Neural cell (in vitro differentiated cells): ENCODE measurements around the gene METAP2. TPM values are rescaled to one million over a fixed set of nuclear protein-coding genes. Genes with fewer than 3 reads are reported as not detected.

Experiments
- H2AFZ ChIP-seq: fragments of 200-600, 300-800 bp; sonication (generic), shearing (Covaris generic); 2 replicates; pipeline ENCODE4 v1.6.0; 2014; ENCODE audit warnings: low read depth, mild to moderate bottlenecking, antibody characterized with exemption, low read length, moderate library complexity
- H3F3A ChIP-seq: fragments of 200-600 bp; shearing (Covaris generic); 2 replicates; pipeline ENCODE4 v1.6.1; 2016; ENCODE audit warnings: mild to moderate bottlenecking, moderate library complexity, mixed read lengths, antibody characterized with exemption, low read length; ENCODE audit not compliant: insufficient read depth, poor library complexity, severe bottlenecking
- H3K27ac ChIP-seq: fragments of 200-600, 300-800 bp; sonication (generic), shearing (Covaris generic); 2 replicates; pipeline ENCODE4 v1.5.1; 2014; ENCODE audit warnings: mild to moderate bottlenecking, low read length, moderate library complexity
- H3K27me3 ChIP-seq: fragments of 300-800, 200-600 bp; sonication (generic), shearing (Covaris generic); 2 replicates; pipeline ENCODE4 v1.6.0; 2014; ENCODE audit warnings: mild to moderate bottlenecking, low read depth, low read length, moderate library complexity; ENCODE audit not compliant: insufficient read depth
- H3K36me3 ChIP-seq: fragments of 300-800, 200-600 bp; sonication (generic), shearing (Covaris generic); 2 replicates; pipeline ENCODE4 v1.5.1; 2014; ENCODE audit warnings: mild to moderate bottlenecking, antibody characterized with exemption, low read length, moderate library complexity; ENCODE audit not compliant: insufficient read depth
- H3K4me2 ChIP-seq: fragments of 300-800, 200-600 bp; sonication (generic), shearing (Covaris generic); 2 replicates; pipeline ENCODE4 v1.6.0; 2014; ENCODE audit warnings: mild to moderate bottlenecking, low read length
- H3K4me3 ChIP-seq: fragments of 300-800, 200-600 bp; sonication (generic), shearing (Covaris generic); 2 replicates; pipeline ENCODE4 v1.5.1; 2014; ENCODE audit warnings: mild to moderate bottlenecking, low read length, moderate library complexity
- H3K79me2 ChIP-seq: fragments of 200-600 bp; shearing (Covaris generic); replicated peaks from 2 replicates; pipeline ENCODE4 v1.6.0; 2014; ENCODE audit warnings: mild to moderate bottlenecking, low read length, moderate library complexity; ENCODE audit not compliant: insufficient read depth
- H3K9ac ChIP-seq: fragments of 300-800, 200-600 bp; sonication (generic), shearing (Covaris generic); 2 replicates; pipeline ENCODE4 v1.6.1; 2016; ENCODE audit warnings: mild to moderate bottlenecking, low read length, mixed read lengths
- H3K9me2 ChIP-seq: fragments of 200-600 bp; shearing (Covaris generic); 2 replicates; pipeline ENCODE4 v1.6.1; 2016; ENCODE audit warnings: mild to moderate bottlenecking, low read length, mixed read lengths; ENCODE audit not compliant: insufficient read depth
- H3K9me3 ChIP-seq: fragments of 200-600, 300-800 bp; sonication (generic), shearing (Covaris generic); 2 replicates; pipeline ENCODE4 v1.6.1; 2016; ENCODE audit warnings: mild to moderate bottlenecking, mixed run types, low read length, moderate library complexity, mixed read lengths
- H4K20me1 ChIP-seq: fragments of 200-600 bp; shearing (Covaris generic); 2 replicates; pipeline ENCODE4 v1.6.1; 2016; ENCODE audit warnings: mild to moderate bottlenecking, mixed run types; ENCODE audit not compliant: insufficient read depth
- EP300 ChIP-seq: fragments of 450-650 bp; conservative IDR thresholded peaks from 2 replicates; pipeline ENCODE4 v1.6.1; 2014; ENCODE audit warnings: antibody characterized with exemption, mild to moderate bottlenecking, moderate library complexity; ENCODE audit not compliant: poor library complexity, severe bottlenecking
- EZH2 ChIP-seq: fragments of 200-600, 300-800 bp; shearing (Covaris generic), sonication (generic); IDR thresholded peaks from 2 replicates; pipeline ENCODE4 v1.6.1; 2014; ENCODE audit warnings: antibody characterized with exemption, low read length, borderline replicate concordance, mild to moderate bottlenecking; ENCODE audit not compliant: insufficient read depth, poor library complexity, severe bottlenecking
- MXI1 ChIP-seq: fragments of 450-650 bp; conservative IDR thresholded peaks from 2 replicates; pipeline ENCODE4 v1.6.1; 2014; ENCODE audit warnings: antibody characterized with exemption, mild to moderate bottlenecking; ENCODE audit not compliant: poor library complexity, severe bottlenecking
- POLR2AphosphoS5 ChIP-seq: IDR thresholded peaks from 2 replicates; pipeline ENCODE4 v1.6.1; 2012
- RAD21 ChIP-seq: fragments of 450-650 bp; conservative IDR thresholded peaks from 2 replicates; pipeline ENCODE4 v1.6.1; 2014; ENCODE audit warnings: antibody characterized with exemption, mild to moderate bottlenecking, moderate library complexity
- SMC3 ChIP-seq: fragments of 450-650 bp; conservative IDR thresholded peaks from 2 replicates; pipeline ENCODE4 v1.6.1; 2014; ENCODE audit warnings: antibody characterized with exemption, mild to moderate bottlenecking, moderate library complexity; ENCODE audit not compliant: poor library complexity
- TAF1 ChIP-seq: IDR thresholded peaks from 2 replicates; pipeline ENCODE4 v1.6.1; 2012; ENCODE audit warnings: low read depth
- polyA minus RNA-seq: library from RNA; depleted of rRNA, polyadenylated mRNA; stranded (reverse); fragments of >200 nt; gene quantifications from 2 replicates; pipeline ENCODE4 v1.2.3, GENCODE V29; 2014
- polyA plus RNA-seq: library from polyadenylated mRNA; depleted of rRNA; stranded (reverse); fragments of >200 nt; gene quantifications from 2 replicates; pipeline ENCODE4 v1.2.3, GENCODE V29; 2014
- TF ChIP-seq, protein P1 (sequence below): IDR thresholded peaks from 2 replicates; pipeline ENCODE4 v1.6.1; 2012; ENCODE audit warnings: borderline replicate concordance
- TF ChIP-seq, protein P2 (sequence below): fragments of 450-650 bp; IDR thresholded peaks from 2 replicates; pipeline ENCODE4 v1.5.1; 2014; ENCODE audit warnings: antibody characterized with exemption, mild to moderate bottlenecking, moderate library complexity; ENCODE audit not compliant: poor library complexity, severe bottlenecking

METAP2 gene
- polyA plus RNA-seq: 77.0 and 78.0 TPM in 2 replicates
- polyA minus RNA-seq: 74.0 and 81.4 TPM in 2 replicates

DNA sequence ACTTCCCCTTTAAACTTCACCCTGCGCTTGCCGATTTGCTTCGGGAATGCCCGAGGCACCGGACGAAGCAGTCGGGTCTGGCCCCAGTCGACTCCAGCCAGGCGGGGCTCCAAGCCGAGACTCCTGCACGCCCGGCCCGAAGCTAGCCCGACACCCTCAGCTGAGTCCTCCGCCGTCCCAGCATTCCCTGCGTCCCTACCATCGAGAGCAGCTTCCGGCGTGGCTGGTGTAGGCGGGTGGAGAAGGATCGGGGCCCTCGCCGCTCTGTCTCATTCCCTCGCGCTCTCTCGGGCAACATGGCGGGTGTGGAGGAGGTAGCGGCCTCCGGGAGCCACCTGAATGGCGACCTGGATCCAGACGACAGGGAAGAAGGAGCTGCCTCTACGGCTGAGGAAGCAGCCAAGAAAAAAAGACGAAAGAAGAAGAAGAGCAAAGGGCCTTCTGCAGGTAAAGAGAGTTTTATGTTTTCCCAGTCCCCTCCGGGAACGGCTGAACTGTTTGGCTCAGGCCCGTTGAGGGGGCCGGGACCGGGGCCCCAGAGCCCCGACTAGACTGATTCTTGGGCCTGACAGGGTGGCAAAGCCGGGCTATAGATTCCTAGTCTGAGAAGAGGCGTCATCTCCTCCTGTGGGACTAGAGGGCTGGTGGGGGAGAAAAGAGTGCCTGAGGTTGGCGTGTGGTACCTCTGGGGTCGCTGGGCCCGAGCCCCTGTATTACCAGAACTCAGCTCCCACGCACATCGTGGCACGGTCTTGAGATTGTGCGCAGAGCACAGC, at the start of gene METAP2:
METAP2 (plus strand) TSS at position 269 of the 776 bp plus-strand sequence; CDS start at position 297, 28 bp downstream.
- H4K20me1 ChIP-seq: no peaks in the 10 kb centered on the region
- H3K9me2 ChIP-seq: no peaks in the 10 kb centered on the region
- H3K9ac ChIP-seq: peak within 1 kb of the TSS; percentile 88
- TF ChIP-seq SMC3: peak; percentile 18
- TF ChIP-seq POLR2AphosphoS5: peak; percentile 95
- no peak for TF ChIP-seq EZH2
- TF ChIP-seq, protein P1, sequence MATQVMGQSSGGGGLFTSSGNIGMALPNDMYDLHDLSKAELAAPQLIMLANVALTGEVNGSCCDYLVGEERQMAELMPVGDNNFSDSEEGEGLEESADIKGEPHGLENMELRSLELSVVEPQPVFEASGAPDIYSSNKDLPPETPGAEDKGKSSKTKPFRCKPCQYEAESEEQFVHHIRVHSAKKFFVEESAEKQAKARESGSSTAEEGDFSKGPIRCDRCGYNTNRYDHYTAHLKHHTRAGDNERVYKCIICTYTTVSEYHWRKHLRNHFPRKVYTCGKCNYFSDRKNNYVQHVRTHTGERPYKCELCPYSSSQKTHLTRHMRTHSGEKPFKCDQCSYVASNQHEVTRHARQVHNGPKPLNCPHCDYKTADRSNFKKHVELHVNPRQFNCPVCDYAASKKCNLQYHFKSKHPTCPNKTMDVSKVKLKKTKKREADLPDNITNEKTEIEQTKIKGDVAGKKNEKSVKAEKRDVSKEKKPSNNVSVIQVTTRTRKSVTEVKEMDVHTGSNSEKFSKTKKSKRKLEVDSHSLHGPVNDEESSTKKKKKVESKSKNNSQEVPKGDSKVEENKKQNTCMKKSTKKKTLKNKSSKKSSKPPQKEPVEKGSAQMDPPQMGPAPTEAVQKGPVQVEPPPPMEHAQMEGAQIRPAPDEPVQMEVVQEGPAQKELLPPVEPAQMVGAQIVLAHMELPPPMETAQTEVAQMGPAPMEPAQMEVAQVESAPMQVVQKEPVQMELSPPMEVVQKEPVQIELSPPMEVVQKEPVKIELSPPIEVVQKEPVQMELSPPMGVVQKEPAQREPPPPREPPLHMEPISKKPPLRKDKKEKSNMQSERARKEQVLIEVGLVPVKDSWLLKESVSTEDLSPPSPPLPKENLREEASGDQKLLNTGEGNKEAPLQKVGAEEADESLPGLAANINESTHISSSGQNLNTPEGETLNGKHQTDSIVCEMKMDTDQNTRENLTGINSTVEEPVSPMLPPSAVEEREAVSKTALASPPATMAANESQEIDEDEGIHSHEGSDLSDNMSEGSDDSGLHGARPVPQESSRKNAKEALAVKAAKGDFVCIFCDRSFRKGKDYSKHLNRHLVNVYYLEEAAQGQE: peak; percentile 91
- peak; percentile 99 for TF ChIP-seq TAF1
- peak; percentile 40 for TF ChIP-seq EP300
- peak; percentile 86 for TF ChIP-seq MXI1
- TF ChIP-seq, protein P2, sequence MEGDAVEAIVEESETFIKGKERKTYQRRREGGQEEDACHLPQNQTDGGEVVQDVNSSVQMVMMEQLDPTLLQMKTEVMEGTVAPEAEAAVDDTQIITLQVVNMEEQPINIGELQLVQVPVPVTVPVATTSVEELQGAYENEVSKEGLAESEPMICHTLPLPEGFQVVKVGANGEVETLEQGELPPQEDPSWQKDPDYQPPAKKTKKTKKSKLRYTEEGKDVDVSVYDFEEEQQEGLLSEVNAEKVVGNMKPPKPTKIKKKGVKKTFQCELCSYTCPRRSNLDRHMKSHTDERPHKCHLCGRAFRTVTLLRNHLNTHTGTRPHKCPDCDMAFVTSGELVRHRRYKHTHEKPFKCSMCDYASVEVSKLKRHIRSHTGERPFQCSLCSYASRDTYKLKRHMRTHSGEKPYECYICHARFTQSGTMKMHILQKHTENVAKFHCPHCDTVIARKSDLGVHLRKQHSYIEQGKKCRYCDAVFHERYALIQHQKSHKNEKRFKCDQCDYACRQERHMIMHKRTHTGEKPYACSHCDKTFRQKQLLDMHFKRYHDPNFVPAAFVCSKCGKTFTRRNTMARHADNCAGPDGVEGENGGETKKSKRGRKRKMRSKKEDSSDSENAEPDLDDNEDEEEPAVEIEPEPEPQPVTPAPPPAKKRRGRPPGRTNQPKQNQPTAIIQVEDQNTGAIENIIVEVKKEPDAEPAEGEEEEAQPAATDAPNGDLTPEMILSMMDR: no peak
- no peak for TF ChIP-seq RAD21
- H2AFZ ChIP-seq: peak within 1 kb of the TSS; percentile 88
- no peaks in the 10 kb centered on the region for H3K36me3 ChIP-seq
- peak within 1 kb of the TSS; percentile 86 for H3K27ac ChIP-seq
- H3K79me2 ChIP-seq: peaks cover 38% of the 10 kb centered on the region
- no peaks in the 10 kb centered on the region for H3F3A ChIP-seq
- no peaks in the 10 kb centered on the region for H3K9me3 ChIP-seq
- no peaks in the 10 kb centered on the region for H3K27me3 ChIP-seq
- peak within 1 kb of the TSS; percentile 96 for H3K4me2 ChIP-seq
- peak within 1 kb of the TSS; percentile 77 for H3K4me3 ChIP-seq

DNA sequence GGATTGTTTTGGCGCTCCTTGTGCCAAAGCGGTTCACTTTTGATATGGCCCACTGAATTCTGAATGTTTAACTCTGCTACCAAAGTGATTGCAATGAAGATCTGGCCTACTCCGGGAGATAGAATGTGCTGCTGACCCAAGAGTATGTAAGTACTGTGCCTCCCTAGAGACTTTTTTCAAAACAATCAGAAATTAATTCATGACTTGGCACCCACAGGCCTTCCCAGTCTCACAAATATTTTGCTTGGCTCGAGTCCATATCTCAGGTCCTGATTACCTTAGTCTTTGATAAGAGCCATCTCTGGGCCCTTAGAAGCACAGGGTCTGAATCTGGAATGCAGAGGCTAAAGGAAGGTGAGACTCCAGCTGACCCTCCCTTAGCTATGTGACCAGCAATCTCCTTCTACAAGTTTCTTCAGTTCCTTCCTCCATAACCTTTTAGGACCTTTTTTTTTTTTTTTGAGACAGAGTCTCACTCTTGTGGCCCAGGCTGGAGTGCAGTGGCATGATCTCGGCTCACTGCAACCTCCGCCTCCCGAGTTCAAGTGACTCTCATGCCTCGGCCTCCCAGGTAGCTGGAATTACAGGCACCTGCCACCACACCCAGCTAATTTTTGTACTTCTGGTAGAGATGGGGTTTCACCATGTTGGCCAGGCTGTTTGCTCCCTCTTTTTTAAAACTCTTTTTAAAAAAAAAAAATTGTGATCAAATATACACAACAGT, 49.5 kb upstream of the METAP2 start:
- H3K9me2 ChIP-seq: no peaks in the 10 kb centered on the region
- H3K9ac ChIP-seq: no peak overlapping the region
- no peaks in the 10 kb centered on the region for H3K36me3 ChIP-seq
- no peak overlapping the region for H3K4me3 ChIP-seq
- H2AFZ ChIP-seq: no peak overlapping the region
- no peak overlapping the region for H3K27ac ChIP-seq
- no peaks in the 10 kb centered on the region for H3K79me2 ChIP-seq
- H3K27me3 ChIP-seq: no peaks in the 10 kb centered on the region
- no peaks in the 10 kb centered on the region for H4K20me1 ChIP-seq
- no peak for TF ChIP-seq SMC3
- H3K4me2 ChIP-seq: no peak overlapping the region
- no peaks in the 10 kb centered on the region for H3K9me3 ChIP-seq
- H3F3A ChIP-seq: no peaks in the 10 kb centered on the region
